ENCODE measurements around the gene IL4I1.

- TF ChIP-seq CTCF (IDR thresholded peaks at IDR 0.05) (no peak), POLR2A (IDR thresholded peaks at IDR 0.05) (no peak)
Measured at GRCh38 chr19:49853852-49854377, 42.8 kb downstream of the IL4I1 start.

Measured in adrenal gland (tissue), 5 donors.